SIG-M5 (cell line): Measurements from ENCODE around the gene CENPA.
"Not testable (repeated sequence)": the region's sequence is repeated elsewhere in the genome, so short reads cannot be mapped to it uniquely, and the experiment has no call there.

Source experiments
- DNase-seq: peaks from one replicate; lab custom pipeline; 2025; lab: John Stamatoyannopoulos, UW

The CENPA gene

DNA sequence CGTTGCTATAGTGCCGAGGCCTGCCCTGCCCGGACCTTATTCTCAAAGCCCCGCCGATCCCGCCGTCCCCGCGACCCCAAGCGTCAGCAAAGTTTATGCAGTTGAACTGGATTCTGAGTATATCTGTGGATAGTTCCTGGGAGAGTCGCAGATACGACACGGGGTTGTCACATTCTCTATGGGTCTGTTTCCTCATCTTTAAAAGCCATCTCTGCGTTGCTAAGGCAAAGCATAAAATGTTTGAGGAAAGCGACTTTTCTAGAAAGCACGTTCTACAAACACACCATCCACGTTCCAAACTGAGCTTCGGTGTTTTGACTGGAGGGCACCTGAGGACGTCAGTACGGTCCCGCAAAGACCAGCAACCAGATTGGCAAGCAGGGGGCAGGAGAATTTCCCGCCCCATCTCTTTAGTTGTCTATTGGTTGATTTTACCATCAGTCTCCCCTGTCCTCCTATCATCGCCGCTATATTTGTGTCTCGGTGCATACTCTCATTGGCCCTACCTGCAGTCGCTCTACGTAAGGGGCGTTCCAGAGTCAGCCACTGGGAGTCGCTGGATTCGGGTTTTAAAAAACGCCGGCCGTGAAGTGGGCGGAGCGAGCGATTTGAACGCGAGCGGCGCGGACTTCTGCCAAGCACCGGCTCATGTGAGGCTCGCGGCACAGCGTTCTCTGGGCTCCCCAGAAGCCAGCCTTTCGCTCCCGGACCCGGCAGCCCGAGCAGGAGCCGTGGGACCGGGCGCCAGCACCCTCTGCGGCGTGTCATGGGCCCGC, at the start of gene CENPA:
TSS of gene CENPA (plus strand) at position 626 of the 776 bp plus-strand sequence. CDS start at position 767, 141 bp downstream.
- peak; percentile 99 for DNase-seq

DNA sequence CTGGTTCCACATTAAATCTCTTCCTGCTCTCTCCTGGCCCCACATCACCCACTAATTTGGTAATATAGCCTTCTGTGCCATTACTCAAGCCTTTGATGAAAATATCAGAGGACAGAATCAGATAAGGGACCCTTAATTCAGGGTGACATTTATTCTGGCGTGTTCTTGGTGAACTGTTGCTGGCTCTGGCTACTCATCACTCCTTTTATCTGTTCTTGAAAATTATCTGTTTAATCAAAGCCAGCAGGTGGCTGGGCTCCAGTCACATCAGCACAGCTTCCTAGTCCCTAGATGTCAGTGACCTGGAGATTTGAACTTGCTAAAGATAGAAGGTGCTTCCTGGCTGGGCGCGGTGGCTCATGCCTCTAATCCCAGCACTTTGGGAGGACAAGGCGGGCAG, 48.6 kb upstream of the CENPA start:
- no peak for DNase-seq

DNA sequence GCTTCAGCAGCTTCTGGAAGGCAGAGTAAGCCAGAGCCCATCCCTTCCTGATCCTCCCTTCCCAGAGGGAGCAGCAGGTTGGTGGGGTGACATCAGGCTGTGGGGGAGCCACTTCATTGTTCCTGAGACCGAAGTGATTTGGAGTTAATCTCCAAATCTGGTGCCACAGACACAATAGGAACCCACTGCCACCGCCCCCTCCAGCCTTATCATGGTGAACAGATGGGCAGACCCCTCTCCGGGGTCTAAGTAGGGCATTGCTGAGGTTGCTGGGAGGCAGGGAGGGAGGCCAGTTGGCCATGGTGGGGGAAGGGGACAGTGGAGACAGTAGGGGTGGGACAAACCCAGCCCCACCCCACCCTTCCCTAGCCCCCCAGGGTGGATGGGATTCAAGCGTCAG, 47.4 kb upstream of the CENPA start:
- DNase-seq, result no peak

DNA sequence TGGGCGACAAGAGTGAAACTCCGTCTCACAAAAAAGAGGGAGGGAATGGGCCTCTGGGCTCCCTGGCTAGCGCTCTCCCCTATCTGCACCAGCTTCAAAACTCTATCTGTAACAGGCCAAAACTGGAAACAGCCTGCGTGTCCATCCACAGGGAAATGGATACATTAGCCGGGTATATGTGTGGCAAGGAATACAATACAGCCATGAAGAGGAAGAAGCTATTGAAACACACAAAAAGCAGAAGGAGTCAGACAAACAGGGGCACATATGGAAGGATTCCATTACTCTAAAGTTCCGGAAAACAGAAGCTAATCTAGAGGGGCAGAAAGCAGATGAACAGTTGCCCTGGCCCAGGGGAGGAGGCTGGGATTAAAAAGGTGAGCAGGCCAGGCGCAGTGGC, 46.3 kb upstream of the CENPA start:
- DNase-seq, result no peak

DNA sequence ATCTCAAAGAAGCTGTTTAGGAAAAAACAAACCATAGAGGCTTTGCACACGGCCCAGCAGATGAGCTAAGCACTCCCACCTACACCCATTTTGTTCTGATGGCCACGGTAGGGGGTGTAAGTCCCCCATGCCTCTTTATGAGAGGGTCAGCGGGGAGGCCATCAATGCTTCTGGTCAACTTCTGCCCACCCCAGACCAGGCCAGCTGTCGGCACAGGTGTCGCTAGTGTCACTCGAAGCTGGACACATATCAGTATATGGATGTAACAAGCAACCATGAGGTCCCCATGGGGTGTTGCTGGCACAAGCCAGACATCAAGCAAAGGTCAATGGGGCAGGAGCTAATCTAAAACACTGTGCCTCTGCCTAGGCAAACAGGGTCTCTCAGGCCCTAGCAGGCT, 45.5 kb upstream of the CENPA start:
- no peak for DNase-seq

DNA sequence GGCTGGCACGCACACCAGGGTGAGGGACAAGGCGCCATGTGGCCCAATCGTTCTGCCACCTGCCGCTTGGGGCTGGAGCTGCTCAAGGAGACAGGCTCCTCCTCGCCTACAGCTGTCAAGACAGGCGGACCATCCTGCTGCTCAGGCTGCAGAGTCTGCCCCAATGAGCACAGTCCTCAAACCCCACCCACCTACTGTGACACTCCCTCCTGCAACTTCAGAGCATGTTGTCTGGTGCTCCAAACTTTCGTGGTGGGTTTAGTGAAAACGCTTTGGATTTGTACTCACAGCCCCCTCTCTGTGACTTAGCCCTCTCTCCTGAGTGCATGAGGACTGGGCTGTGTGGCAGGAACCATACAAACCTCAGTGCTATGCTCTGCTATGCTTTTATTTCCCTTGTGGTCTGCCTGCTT, 45.0 kb upstream of the CENPA start:
- no peak for DNase-seq

DNA sequence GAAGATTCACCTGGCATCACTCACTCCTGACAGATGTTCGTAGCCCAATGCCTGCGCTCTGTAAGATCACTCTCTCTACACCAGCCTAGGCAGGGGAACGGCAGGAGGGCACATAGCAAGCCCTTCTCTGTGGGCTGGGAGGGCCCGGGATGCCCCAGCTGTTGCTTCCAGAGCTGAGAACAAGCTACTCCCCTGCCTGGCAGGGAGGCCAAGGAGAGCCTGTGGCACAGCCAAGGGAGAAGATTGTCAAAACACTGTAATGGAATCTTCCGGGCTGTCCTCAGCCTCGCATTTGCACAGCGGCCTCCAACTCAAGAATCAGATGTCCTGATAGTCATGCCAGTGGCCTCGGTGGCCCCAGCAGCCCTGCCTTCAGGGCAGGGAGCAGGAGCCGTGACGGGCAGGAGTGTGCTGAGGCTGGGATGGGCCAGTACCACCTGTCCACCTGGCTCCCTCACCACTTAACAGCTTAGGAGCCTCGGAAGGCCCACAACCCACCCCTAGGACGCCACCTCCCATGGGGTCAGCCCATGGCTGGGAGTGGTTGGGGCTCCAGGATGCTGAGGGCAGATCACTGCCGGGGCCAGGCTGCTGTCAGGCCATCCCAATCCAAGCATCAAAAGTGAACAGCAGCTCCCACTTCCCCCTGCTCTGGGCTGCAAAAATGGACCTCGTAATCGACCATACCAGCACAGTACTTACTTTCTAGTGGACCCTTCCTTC, 43.6 kb upstream of the CENPA start:
- DNase-seq, result no peak

DNA sequence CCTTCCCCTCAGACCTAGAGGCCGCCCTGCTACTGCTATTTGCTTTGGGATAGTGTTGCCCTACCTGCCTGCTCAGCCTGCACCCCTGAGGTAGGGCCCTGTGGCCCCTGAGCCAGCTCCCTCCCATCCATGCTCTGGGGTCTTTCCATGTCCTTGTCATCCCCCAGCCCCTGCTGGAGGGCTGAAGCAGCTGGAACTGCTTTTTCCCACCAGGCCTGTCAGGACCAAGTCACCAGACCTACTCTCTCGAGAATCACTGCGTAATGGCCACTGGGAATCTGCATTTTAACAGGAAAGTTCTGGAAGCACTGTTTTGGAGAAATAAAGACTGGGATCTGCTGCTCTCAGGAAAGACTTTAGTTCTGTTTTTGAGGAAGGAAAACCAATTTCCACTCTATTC, 42.0 kb upstream of the CENPA start:
- DNase-seq, result no peak

DNA sequence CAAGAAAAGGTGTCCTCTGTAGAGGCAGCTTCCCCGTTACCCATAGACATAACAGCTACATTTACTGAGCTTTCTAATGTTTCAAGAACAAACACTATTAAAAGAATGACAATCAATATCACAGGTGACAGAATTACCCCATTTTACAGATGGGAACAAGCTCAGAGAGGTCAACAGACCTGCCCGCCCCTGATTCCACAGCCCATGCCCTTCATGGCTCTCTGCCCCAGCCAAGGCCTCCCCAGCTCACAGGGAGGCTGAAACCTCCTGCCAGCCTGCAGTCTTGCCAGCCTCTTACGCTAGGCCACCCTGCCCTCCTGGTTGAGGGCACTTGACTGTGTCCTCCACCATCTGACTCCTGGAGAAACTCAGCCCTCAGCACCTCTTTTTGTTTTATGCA, 40.9 kb upstream of the CENPA start:
- no peak for DNase-seq

DNA sequence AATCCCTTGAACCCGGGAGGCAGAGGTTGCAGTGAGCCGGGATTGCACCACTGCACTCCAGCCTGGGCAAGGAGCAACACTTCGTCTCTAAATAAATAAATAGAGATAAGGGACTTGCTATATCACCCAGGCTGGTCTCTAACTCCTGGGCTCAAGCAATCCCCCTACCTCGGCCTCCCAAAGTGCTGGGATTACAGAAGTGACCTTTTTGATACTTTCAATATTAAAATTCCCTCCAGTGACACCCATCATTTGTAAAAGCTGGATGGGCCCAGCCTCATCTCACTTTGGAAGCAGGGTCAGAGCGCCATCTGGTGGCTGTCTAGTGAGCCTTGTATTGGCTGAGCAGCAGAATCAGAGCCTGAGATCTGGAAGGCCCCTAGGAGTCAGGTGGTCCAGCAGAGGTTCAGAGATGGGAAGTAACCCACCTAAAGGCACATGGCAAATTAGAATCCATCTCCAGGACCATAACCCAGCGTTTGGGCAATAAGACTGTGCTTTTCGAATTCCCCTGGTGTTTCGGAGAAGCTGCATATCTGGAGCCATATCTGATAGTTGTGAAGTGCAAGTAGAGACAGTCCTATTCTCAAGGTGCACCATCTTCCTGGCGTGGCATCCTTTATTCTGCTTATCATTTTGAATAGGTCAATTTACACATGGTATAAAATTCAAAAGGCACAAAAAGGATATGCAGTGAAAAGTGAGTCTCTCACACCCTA, 40.1 kb upstream of the CENPA start:
- no peak for DNase-seq

DNA sequence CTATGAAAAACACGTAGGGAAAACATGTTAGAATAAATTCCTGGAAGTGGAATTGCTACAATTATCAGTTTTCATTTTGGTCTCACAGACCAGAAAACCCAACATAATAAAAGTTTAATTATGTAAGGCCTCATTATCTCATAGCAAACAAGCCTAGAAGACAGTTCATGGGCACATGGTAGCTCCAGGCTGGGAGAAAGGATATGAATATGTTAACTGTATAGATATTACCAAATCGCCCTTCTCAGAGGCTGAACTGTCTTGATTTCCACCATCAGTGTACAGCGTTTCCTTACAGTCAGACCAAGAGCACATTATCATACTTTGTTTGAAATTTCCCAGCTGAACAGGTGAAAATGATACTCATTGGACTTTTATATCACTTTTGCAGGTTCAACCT, 38.9 kb upstream of the CENPA start:
- no peak for DNase-seq

DNA sequence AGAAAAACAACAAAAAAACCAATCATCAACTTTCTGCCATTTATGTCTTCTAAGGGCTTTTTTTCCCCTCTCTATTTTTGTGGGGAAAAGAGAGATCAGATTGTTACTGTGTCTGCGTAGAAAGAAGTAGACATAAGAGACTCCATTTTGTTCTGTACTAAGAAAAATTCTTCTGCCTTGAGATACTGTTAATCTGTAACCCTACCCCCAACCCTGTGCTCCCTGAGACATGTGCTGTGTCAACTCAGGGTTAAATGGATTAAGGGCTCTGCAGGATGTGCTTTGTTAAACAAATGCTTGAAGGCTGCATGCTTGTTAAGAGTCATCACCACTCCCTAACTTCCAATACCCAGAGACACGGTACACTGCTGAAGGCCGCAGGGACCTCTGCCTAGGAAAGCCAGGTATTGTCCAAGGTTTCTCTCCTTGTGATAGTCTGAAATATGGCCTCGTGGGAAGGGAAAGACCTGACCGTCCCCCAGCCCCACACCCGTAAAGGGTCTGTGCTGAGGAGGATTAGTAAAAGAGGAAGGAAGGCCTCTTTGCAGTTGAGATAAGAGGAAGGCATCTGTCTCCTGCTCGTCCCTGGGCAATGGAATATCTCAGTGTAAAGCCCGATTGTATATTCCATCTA, 36.0 kb upstream of the CENPA start:
- DNase-seq, result not testable (repeated sequence)

DNA sequence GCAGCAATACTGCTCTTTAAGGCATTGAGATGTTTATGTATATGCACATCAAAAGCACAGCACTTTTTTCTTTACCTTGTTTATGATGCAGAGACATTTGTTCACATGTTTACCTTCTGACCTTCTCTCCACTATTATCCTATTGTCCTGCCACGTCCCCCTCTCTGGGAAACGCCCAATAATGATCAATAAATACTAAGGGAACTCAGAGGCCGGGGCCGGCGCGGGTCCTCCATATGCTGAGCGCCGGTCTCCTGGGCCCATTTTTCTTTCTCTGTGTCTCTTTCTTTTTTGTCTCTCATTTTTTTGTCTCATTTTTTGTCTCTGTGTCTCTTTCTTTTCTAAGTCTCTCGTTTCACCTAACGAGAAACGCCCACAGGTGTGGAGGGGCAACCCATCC, 35.4 kb upstream of the CENPA start:
- not testable (repeated sequence) for DNase-seq

DNA sequence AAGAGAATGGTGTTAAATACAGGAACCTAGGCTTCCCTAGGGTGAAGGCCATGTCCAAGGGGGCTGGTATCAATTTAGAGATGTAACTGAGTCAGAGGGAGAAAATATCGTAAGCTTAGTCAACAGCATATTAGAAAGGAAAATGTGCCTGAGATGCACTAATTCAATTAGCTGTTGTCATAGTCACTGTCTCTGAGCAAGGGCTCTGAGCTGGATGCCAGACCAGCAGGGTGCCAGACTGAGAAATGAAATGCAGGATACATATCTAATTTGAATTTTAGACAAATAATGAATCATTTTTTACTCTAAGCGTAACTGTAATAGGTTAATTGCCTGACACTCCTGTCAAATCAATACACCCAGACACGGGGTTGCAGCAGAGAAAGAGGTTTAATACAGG, 33.2 kb upstream of the CENPA start:
- DNase-seq, result no peak

DNA sequence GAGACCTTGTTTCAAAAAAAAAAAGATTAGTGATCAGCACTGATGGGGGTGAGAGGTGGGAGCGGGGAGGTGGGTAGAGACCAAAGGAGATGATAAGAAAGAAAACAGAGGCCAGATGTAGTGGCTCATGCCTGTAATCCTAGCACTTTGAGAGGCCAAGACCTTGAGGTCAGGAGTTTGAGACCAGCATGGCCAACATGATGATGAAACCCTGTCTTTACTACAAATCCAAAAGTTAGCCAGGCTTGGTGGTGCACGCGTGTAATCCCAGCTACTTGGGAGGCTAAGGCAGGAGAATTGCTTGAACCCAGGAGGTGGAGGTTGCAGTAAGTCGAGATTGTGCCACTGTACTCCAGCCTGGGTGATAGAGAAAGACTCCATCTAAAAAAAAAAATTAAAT, 31.3 kb upstream of the CENPA start:
- no peak for DNase-seq

DNA sequence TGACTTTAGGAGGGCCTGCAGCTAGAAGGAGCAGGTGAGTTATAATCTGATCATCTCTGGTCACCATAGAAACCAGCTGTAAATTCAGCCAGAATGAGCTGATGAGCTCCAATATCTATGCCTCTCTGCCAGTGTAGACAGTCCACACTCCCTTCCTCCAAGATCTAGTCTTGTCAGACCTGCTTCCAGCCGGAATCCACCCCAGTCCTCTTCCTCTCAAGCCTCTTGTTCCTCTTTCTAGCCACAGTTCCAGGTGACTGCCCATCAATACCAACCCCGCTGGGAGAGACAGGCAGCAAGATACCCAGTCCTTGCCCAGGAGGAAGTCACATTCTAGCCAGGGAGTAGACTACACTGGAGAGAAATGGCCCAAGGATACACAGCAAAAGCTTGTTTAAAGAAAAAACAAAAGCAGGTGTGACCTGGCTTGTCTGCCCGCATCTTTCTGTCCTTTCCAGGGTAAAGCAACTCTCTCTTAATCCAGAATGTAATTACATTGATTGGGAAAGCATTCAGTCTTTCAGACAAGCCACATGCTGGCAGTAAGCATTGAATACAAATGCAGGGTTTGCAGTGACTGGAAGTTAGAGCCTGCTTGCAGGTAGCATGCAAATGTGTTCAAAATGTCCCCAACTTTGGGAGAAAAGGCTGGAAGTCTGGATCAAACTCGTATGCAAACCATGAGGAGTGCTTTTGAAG, 30.7 kb upstream of the CENPA start:
- no peak for DNase-seq

DNA sequence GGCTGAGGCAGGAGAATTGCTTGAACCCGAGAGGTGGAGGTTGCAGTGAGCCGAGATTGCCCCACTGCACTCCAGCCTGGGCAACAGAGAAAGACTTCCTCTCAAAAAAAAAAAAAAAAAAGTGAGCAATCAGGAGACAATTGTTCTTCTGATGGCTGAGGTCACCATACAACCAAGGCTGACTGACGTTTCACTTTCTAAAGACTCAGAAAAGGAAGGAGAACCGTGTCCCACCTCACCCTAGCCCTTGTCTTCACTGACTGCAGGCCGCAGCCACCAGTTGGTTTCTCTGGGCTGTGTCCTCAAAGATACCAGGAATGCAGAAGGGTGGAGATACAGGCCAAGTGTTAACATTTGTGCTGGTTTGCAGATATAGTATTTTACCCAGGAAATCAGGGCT, 29.5 kb upstream of the CENPA start:
- DNase-seq, result no peak

DNA sequence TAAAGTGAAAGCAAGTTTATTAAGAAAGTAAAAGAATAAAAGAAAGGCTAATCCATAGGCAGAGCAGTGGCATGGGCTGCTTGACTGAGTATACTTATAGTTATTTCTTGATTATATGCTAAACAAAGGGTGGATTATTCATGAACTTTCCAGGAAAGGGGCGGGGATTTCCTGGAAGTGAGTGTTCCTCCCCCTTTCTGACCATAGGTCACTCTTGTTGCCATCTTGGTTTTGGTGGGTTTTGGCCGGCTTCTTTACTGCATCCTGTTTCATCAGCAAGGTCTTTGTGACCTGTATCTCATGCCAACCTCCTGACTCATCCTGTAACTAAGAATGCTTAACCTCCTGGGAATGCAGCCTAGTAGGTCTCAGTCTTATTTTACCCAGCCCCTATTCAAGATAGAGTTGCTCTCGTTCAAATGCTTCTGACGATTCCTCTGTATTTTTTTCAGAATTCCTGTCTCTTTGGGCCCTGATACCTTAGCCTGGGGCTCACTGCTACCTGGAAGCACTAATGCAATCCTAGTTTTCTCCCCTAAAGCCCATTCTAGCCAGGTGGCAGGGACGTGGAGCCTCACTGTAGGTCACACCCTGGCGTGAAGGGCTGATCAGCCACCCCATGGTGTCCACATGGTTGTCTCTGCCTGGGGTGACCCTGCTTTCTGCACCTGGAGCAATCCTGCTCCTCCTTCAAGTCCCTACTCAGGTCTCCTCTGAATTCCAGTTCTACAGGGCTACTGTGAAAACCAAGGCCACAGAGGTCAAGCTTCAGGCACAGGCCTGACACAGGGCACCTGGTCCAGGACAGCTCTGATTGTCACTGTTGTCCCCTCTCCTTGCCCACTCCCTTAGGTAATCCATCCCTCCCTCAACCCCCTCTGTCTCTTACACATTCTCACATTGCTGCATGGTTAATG, 27.7 kb upstream of the CENPA start:
- no peak for DNase-seq

DNA sequence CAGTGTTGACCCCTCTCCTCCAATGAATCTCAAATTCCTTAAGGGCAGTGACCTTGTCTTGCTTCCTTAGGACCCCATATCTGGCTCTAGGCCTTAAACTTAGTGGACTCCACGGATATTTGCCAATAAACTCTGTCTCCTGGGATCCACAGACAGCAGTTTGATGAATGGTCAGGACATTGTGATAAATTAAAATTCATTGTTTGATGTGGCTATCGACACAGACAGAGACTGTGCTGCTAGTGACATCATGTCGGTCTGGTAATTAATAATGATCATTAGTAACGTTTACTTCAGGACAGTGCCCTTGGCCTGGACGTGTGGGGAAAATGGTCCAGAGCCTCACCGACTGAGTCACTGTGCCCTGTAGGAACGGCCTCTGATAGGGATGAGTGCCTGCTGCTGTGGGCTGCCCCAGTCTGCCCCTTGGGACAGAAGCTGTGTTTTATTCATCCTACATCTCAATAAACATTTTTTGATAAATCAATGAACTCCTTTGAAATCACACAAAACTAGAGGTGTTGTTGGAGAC, 27.0 kb upstream of the CENPA start:
- DNase-seq, result no peak

DNA sequence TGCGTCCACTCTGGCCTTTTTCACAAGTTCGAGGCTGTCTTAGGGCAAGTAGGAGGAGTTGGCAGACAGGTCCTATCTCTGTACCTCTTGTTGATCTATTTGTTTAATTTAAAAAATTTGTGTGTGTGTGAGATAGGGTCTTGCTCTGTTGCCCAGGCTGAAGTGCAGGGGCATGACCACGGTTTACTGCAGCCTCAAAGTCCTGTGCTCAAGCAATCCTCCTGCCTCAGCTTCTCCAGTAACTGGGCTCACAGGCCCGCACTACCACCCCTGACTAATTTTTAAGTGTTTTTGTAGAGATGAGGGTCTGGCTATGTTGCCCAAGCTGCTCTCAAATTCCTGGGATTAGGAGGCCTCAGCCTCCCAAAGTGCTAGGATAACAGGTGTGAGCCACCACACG, 26.0 kb upstream of the CENPA start:
- DNase-seq, result no peak

DNA sequence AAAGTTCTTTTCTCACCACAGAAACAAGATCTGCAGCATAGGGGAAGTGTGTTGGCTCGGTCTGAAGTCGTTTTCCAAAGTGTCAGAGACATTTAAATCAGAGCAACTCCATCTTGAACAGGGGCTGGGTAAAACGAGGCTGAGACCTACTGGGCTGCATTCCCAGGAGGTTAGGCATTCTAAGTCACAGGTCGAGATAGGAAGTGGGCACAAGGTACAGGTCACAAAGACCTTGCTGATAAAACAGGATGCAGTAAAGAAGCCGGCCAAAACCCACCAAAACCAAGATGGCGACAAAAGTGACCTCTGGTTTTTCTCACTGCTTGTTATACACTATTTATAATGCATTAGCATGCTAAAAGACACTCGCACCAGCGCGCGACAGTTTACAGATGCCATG, 24.9 kb upstream of the CENPA start:
- not testable (repeated sequence) for DNase-seq
